ENCODE results near the gene FSD2.
"Not testable (repeated sequence)": the region's sequence is repeated elsewhere in the genome, so short reads cannot be mapped to it uniquely, and the experiment has no call there.

Gene FSD2

GRCh38 chr15:82829234-82829633, 23.4 kb upstream of the FSD2 start:
- no peak for DNase-seq

DNA sequence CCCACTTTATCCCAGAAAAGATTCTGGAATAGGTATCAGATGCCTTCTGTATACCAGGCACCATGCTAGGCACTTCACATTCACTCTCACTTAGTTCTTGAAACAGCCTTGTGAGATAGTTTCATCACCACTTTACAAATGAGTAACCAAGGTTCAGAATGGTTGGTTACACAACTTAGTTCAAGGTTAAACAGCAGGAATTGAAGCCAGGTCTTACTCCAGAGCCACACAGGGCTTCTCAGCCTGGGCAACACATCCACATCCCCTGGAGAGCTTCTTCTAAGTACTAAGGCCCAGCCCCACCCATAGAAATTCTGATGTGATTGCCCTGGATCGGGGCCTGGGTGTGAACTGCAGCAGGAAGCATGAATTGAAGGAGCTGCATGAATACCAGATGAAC, 22.2 kb upstream of the FSD2 start:
- no peak for DNase-seq

- no peak for DNase-seq
Observed at GRCh38 chr15:82823049-82823448, 17.2 kb upstream of the FSD2 start.

DNA sequence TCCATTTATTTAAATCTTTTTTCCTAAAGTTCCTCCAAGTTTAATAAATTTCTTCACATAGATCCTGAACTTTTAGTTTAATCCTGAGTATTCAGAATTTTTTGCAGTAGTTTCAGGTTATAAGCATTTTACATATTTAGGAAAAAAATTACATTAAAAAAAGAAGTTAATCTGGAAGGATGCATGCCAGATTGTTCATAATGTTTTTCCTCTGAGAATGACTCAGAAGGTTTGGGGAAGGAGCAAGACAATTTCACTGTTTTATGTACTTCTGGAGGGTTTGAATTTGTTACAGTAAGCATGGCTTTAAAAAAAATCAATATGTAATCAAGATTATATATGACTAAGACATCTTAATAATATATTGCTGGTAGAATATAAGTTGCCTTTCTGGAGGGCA, 16.0 kb upstream of the FSD2 start:
- DNase-seq = not testable (repeated sequence)

- DNase-seq = not testable (repeated sequence)
Observed at GRCh38 chr15:82821396-82821795, 15.5 kb upstream of the FSD2 start.

DNA sequence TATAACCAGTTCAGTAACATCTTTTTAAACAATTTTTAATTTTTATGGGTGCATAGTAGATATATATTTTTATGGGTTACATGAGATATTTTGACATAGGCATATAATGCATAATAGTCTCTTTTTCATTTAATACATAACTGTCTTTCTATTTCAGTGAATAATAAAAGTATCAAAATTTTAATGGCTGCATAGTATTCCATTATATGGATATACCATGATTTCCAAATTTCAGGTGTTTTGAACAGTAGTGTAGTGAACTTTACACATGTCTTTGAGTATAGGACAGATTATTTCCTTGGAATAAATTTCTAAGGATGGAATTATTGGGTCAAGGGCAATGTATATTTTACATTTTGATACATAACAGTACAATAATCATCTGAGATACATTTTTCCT, 14.3 kb upstream of the FSD2 start:
- no peak for DNase-seq

DNA sequence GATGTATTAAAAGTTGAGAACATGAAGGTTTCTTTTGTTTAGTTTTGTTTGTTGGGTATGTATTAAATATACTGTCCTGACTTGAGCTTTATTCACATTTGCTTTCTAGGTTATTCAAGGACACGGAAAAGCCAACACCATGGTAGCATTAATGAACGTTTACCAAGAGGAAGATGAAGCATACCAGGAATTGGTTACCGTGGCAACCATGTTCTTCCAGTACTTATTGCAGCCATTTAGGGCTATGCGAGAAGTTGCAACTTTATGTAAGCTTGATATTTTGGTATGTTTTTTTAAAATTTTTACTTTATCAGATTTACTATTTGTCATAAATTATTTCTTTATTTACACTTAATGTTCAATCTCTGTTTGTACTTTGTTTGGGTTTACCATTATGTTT, 7.1 kb upstream of the FSD2 start:
- DNase-seq = no peak

DNA sequence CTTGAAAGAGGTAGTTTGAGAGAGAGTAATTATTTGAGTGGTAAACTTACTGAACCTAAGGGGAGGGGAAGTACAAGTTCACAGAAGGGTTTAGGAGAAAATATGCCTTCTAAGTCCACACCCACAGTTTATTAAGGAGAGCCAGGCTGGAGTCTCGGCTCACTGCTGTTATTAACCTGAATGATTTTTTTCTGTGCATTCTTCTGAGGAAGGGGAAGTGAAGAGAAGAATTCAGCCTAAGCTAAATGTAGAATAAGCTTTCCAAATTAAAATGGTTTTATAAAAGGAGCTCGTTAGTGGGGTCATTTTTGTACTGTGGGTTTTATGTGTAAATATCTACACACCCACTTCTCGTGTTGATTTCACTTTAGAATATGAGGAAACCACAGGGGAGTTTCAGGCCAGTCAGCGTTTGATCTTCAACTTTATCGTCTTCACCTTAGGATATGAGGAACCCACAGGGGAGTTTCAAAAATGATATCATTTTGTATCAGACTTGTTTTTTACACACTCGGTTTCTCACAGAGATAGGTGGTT, 5.1 kb upstream of the FSD2 start:
- DNase-seq = no peak

DNA sequence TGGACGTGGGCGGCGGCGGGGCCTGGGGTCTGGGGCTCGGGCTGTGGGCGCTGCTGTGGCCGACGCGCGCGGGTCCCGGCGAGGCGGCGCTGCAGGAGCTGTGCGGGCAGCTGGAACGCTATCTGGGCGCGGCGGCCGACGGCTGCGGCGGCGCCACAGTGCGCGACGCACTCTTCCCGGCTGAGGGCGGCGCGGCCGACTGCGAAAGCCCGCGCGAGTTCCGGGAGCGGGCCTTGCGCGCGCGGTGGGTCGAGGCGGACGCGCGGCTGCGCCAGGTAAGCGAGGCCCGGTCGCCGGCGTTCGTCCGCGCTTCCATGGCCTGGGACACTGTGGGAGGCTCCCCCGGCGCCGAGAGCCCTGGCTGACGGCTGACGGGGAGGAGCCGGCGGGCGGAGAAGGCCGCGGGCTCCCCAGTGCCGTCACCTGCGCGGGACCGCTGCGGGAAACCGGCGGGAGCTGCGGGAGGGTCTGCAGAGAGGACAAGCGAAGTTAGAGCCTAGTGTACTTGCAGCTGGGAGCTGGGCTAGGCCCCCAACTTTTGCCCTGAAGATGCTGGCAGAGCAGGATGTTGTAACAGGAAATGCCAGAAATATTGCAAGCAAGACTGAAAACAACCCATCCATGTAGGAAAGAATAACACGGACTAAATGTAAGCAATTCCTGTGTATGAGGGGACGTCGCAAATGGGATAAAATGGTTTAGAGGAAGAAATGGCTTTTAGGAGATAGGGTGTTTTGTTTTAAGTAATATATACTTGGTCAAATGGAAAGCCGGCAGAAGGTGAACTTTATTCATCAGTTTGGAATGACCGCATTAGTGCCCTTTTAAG, 4.4 kb upstream of the FSD2 start:
- no peak for DNase-seq

GRCh38 chr15:82809308-82810060, 3.6 kb upstream of the FSD2 start, which contains the start of gene WHAMM:
Gene WHAMM (plus strand): TSS chr15:82809628. CDS start chr15:82809727, 99 bp downstream.
- peak; percentile 96 for DNase-seq

DNA sequence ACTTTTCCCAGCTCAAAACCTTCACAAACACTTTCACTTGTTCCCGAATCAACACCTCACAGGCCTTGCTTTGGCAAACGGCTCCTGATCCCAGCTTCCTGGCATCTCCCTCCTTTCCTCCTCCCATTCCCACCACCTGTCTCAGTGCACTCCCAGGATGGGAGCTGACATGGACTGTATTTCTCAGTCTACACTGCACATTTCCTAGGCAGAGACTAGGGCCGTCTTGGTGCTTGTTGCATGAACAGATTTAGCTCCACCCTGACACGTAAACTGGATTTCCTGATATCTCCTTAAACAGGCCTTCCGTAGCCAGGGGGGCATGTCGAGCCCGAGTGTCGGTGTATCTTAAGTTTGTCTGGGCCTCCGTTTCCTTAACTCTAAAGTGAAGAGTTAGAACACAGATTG, 2.8 kb upstream of the FSD2 start:
- no peak for DNase-seq

GRCh38 chr15:82807920-82808633, 2.2 kb upstream of the FSD2 start:
- no peak for DNase-seq

GRCh38 chr15:82804575-82804949, 1.3 kb downstream of the FSD2 start:
- no peak for DNase-seq

DNA sequence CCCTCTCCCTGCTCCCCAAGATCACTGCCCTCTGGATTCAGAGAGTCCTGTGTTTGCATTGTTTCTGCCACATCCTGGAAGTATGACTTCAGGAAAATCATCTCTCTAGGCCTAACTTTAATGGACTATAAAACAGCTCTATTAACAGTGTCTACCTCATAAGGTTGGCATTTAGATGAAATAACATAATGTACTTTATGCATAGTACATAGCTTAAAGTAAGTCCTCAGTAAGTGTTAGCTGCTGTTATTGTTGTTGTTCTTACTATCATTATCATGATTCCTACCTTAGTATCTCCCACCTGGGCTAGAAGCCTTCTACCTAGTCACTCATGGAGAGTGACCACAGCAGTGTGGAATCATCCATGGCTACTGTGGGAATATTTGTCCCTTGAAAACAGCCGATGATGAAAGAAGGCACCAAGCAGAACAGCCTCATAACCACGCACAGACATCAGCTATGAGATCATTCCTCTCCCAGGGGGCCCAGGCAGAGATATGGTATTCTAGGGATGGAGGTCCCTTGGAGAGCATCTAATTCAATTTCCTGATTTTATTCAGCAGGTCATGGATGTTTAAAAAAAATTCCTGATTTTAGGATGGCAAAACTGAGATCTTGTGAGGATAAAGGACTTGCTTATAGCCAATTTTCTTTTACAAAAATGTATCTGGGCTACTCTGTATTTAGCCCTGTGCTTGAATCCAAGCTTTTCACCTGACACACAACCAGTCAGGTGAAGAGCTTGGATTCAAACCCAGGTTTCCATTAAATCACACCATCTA, 1.9 kb downstream of the FSD2 start:
- no peak for DNase-seq

GRCh38 chr15:82802497-82802896, 3.4 kb downstream of the FSD2 start:
- DNase-seq = no peak

- DNase-seq = no peak
Observed at GRCh38 chr15:82799183-82799841, 6.6 kb downstream of the FSD2 start.

GRCh38 chr15:82798531-82799166, 7.2 kb downstream of the FSD2 start:
- DNase-seq = no peak

DNA sequence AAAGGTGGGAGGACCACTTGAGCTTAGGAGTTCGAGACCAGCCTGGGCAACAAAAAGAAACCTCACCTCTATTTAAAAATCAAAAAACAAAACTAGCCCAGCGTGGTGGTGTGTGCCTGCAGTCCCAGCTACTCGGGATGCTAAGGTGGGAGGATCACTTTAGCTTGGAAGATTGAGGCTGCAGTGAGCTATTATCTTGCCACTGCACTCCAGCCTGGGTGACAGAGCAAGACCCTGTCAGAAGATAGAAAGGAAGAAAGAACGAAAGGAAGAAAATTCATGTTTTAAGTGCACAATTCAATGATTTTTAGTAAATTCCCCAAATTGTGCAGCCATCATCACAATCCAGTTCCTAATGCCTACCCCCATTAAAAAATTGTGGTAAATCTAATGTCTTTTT, 7.8 kb downstream of the FSD2 start:
- DNase-seq = no peak

DNA sequence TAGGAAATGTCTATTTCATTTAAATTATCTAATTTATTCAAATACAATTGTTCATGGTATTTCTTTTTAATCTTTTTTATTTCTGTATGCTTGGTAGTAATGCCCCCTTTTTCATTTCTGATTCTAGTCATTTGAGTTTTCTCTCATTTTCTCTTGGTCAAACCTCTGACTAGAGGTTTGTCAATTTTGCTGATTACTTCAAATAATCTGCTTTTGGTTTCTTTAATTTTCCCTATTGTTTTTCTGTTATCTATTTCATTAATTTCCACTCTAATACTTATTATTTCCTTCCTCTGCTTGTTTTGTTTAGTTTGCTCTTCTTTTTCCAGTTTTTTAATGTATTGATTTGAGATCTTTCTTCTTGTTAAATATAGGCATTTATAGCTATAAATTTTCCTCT, 12.1 kb downstream of the FSD2 start:
- no peak for DNase-seq

DNA sequence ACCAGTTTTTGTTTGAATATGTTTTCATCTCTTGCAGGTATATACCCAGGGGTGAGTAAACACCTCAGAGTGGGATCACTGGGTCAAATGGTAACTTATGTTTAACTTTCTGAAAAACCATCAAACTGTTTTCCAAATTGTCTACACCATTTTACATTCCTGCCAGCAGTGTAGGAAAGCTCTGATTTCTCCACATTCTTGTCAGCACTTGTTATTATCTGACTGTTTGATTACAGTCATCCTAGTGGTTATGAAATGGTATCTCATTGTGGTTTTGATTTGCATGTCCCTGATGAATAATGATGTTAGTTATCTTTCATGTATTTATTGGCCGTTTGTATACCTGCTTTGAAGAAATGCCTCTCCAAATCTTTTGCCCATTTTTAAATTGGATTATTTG, 13.8 kb downstream of the FSD2 start:
- no peak for DNase-seq

GRCh38 chr15:82790321-82790720, 15.5 kb downstream of the FSD2 start:
- DNase-seq = no peak

DNA sequence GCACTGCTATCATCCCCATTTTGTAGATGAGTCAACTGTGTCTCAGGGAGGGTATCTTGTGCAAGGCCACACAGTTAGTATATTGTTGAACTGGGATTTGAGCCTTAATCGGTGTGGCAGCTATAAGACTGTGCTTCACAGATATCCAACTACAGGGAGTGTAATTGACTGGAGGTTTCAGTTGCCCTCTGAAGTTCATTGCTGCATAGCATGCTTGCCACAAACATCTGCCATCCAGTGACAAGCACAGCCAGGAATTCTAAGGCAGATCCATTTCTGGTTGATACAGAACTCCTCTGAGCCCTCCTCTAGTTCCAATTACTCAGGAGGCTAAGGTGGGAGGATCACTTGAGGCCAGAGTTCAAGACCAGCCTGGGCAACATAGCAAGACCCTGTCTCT, 16.4 kb downstream of the FSD2 start:
- no peak for DNase-seq

Measured in NCI-H1048 (cell line).